Gastrocnemius medialis (tissue), 4 donors: ENCODE data around the gene ACSF2. TPM values are rescaled to one million over a fixed set of nuclear protein-coding genes. Genes with fewer than 3 reads are reported as not detected.

ENCODE experiments used
- ATAC-seq, 2 donors: fragments of 150-250 bp; one replicate each; pipeline ENCODE4 v1.9.1; 2016
- DNase-seq, 2 donors: peaks; one replicate each; pipeline ENCODE4 v3.0.0-alpha.2; 2019
- H3K27ac ChIP-seq, 4 donors: fragments of 200-600 bp; sonication (generic); 1 replicate in 1 of 4; 2 replicates in 3 of 4; pipeline ENCODE4 v1.5.1; 2016 to 2018; ENCODE audit warnings: mild to moderate bottlenecking in 2 of 4, moderate library complexity in 1 of 4
- H3K27me3 ChIP-seq, 3 donors: fragments of 200-600 bp; sonication (generic) in 2 of 3; 1 replicate in 1 of 3; 2 replicates in 2 of 3; pipeline versions ENCODE4 v1.5.1 to v1.6.0; 2016 to 2019; ENCODE audit warnings: mild to moderate bottlenecking in 1 of 3, moderate library complexity in 1 of 3
- H3K36me3 ChIP-seq, 2 donors: fragments of 200-600 bp; sonication (generic) in 1 of 2; one replicate each; pipeline ENCODE4 v1.5.1; 2017 to 2018
- H3K4me1 ChIP-seq, 2 donors: fragments of 200-600 bp; sonication (generic) in 1 of 2; one replicate each; pipeline ENCODE4 v1.5.1; 2016 to 2017; ENCODE audit warnings: mild to moderate bottlenecking in 2 of 2
- H3K4me3 ChIP-seq, 4 donors: fragments of 200-600 bp; sonication (generic) in 3 of 4; 1 replicate in 1 of 4; 2 replicates in 3 of 4; pipeline ENCODE4 v1.5.1; 2016 to 2019; ENCODE audit warnings: mild to moderate bottlenecking in 2 of 4
- H3K9me3 ChIP-seq, 3 donors: fragments of 200-600 bp; sonication (generic) in 2 of 3; 1 replicate in 1 of 3; 2 replicates in 2 of 3; pipeline ENCODE4 v1.5.1; 2016 to 2019
- CTCF ChIP-seq, 5 experiments: fragments of 450-650 bp in 3 of 5; fragments of 200-600 bp in 2 of 5; sonication (generic) in 2 of 5; IDR thresholded peaks in 4 of 5; conservative IDR thresholded peaks in 1 of 5; 1 replicate in 4 of 5; 2 replicates in 1 of 5; pipeline ENCODE4 v1.5.1; 2016 to 2019; ENCODE audit warnings: antibody characterized with exemption in 5 of 5, mild to moderate bottlenecking in 3 of 5, moderate library complexity in 3 of 5
- POLR2A ChIP-seq, 2 donors: fragments of 450-650 bp; IDR thresholded peaks; one replicate each; pipeline ENCODE4 v1.6.1; 2017; ENCODE audit warnings: antibody characterized with exemption in 2 of 2, mild to moderate bottlenecking in 2 of 2, moderate library complexity in 2 of 2
- in situ Hi-C, 4 donors: fragments of 200-750 bp; cut with MboI; loops; one replicate each; pipeline versions ENCODE4 v1.15.0 to v1.8.0; 2017; ENCODE audit warnings: low sequenced_read_pairs in 4 of 4
- intact Hi-C: fragments of 100-400 bp; cut with DNase I; formaldehyde crosslinking; loops from one replicate; pipeline ENCODE4 v1.15.1; 2023; ENCODE audit warnings: low total_unique reads
- total RNA-seq, 4 donors: library from RNA; depleted of rRNA; stranded (reverse); fragments of >200 nt; gene quantifications; one replicate each; pipeline versions ENCODE4 v1.1.0 to v1.2.3, GENCODE V29; 2016

The ACSF2 gene
- total RNA-seq, 4 donors from 2014 or later: 8.7 to 61.4 (median 34.2) TPM

GRCh38 chr17:50491505-50491904 is 65.5 kb downstream of the ACSF2 start:
- ATAC-seq: no peak
- no peak for DNase-seq
- intact Hi-C loops: no loop called here

DNA sequence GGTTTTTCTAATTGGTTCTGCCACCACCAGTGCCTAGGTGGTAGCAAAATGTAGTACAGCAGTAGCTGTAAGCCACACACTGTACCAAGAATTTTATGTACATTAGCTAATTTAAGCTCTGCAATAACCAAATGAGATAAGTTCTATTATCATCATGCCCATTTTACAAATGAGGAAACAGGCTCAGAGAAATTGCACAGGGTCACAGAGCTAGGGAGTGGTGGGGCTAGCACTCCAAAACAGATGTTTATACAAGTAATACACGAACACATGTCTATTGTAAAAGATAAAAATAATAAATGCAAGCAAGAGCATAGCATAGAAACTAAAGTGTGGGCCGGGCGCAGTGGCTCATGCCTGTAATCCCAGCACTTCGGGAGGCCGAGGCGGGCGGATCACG is 66.2 kb downstream of the ACSF2 start:
- Histone ChIP-seq H3K9me3 (no peaks in the 10 kb centered on the region), H3K36me3 (peaks cover 0 to 4% of the 10 kb centered on the region in 2 donors), H3K4me3 (no peak overlapping the region), H3K27ac (no peak overlapping the region), H3K27me3 (no peaks in the 10 kb centered on the region), H3K4me1 (no peaks in the 10 kb centered on the region)
- in situ Hi-C loops (loop anchor here in 1 of 4 donors (25.0 kb wide), 1 partner anchor 105 kb away; the partner anchor contains the start of gene LRRC59), intact Hi-C loops (no loop called here)
- no peak for ATAC-seq
- TF ChIP-seq POLR2A (IDR thresholded peaks at IDR 0.05): no peak
- TF ChIP-seq CTCF (IDR thresholded peaks at IDR 0.05 in 4 of 5, conservative IDR thresholded peaks at IDR 0.05 in 1 of 5): no peak
- no peak for DNase-seq

More at GRCh38 chr17:50491505-50491904, 65.5 kb downstream of the ACSF2 start:
- in situ Hi-C loops: loop anchor here in 1 of 4 donors (25.0 kb wide), 1 partner anchor 104 kb away; the partner anchor contains the start of gene LRRC59
- H3K4me3 ChIP-seq: no peak overlapping the region
- no peaks in the 10 kb centered on the region for H3K4me1 ChIP-seq
- H3K27me3 ChIP-seq: no peaks in the 10 kb centered on the region
- peaks cover 0 to 8% of the 10 kb centered on the region in 2 donors for H3K36me3 ChIP-seq
- TF ChIP-seq CTCF (IDR thresholded peaks at IDR 0.05 in 4 of 5, conservative IDR thresholded peaks at IDR 0.05 in 1 of 5) (no peak), POLR2A (IDR thresholded peaks at IDR 0.05) (no peak)
- no peaks in the 10 kb centered on the region for H3K9me3 ChIP-seq
- H3K27ac ChIP-seq: no peak overlapping the region

DNA sequence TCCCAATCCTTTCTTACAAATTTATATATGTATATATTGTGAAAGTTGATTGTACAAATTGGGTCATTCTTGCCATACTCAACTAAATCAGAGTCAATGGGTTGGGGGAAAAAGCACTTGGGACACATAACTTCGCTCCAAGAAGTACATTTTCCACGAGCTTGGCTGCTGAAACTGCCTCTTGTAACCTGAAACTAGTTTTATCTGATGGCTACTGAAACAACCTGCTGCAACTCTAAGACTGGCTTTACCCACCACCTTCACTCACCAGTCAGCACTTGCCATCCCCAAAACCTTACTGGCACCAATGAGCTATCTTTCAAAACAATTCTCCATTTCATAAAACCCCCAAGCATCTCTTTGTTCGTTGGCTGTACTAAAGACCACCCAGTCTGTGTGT is 67.7 kb downstream of the ACSF2 start:
- Histone ChIP-seq H3K27me3 (no peaks in the 10 kb centered on the region), H3K4me3 (no peak overlapping the region), H3K4me1 (no peaks in the 10 kb centered on the region), H3K27ac (no peak overlapping the region), H3K9me3 (no peaks in the 10 kb centered on the region), H3K36me3 (no peaks in the 10 kb centered on the region)
- DNase-seq (no peak), ATAC-seq (no peak)
- in situ Hi-C loops: loop anchor here in 1 of 4 donors (25.0 kb wide), 1 partner anchor 106 kb away; the partner anchor contains the start of gene LRRC59
- intact Hi-C loops: no loop called here
- TF ChIP-seq CTCF (IDR thresholded peaks at IDR 0.05 in 4 of 5, conservative IDR thresholded peaks at IDR 0.05 in 1 of 5) (no peak), POLR2A (IDR thresholded peaks at IDR 0.05) (no peak)

- ATAC-seq: no peak
- Histone ChIP-seq H3K27me3 (no peaks in the 10 kb centered on the region), H3K4me3 (no peak overlapping the region), H3K9me3 (no peaks in the 10 kb centered on the region), H3K36me3 (no peaks in the 10 kb centered on the region), H3K4me1 (no peaks in the 10 kb centered on the region), H3K27ac (no peak overlapping the region)
- intact Hi-C loops (no loop called here), in situ Hi-C loops (loop anchor here in 1 of 4 donors (25.0 kb wide), 1 partner anchor 108 kb away; the partner anchor contains the start of gene LRRC59)
- TF ChIP-seq POLR2A (IDR thresholded peaks at IDR 0.05) (no peak), CTCF (IDR thresholded peaks at IDR 0.05 in 4 of 5, conservative IDR thresholded peaks at IDR 0.05 in 1 of 5) (no peak)
- DNase-seq: no peak
These were observed 69.3 kb downstream of the ACSF2 start for GRCh38 chr17:50495217-50495823.
